Heart left ventricle (tissue), 13 donors: ENCODE data around the gene APLP2.

Experiments used
- POLR2A ChIP-seq, 2 donors: fragments of 450-650 bp; IDR thresholded peaks; one replicate each; pipeline ENCODE4 v1.6.1; 2017; ENCODE audit warnings: antibody characterized with exemption in 2 of 2, mild to moderate bottlenecking in 2 of 2, moderate library complexity in 2 of 2
- TF ChIP-seq, protein P1 (sequence below), 12 donors: fragments of 200-600 bp; sonication (generic) in 4 of 12; IDR thresholded peaks; one replicate each; pipeline versions ENCODE4 v1.5.0 to v1.8.0; 2018 to 2022; ENCODE audit warnings: antibody characterized with exemption in 12 of 12, mild to moderate bottlenecking in 5 of 12
- donor health status: ischemic (EF 13 %, LVEDD 7.1; RV severe dilation, severe dysfunction).
- donor health status: DM: no; HTN: yes; CAD: no.
- donor health status: DM: no; HTN: no; CAD: no.
- donor health status: ischemic (EF 25% LVEDD 6.9; RV normal size, moderate dysfunction).
- donor health status: ischemic (EF 25% LVEDD 5.7; RV mildly dilated, moderate dysfunction).
- donor health status: ischemic (EF 35%, LVEDD 5.7; RV mildly dilated, moderate dysfunction).
- donor health status: nonischemic (EF 11% LVEDD 7.7; RV severe dilation, severe dysfunction).
- donor health status: DM: yes; HTN: yes; CAD: no.
- donor health status: PGD.
- donor health status: ischemic (EF 29% LVEDD 5.4; RV normal size, mild dysfunction).
- donor health status: nonischemic (EF 23%, LVEDD 6.1; RV moderate dilation, normal function).

DNA sequence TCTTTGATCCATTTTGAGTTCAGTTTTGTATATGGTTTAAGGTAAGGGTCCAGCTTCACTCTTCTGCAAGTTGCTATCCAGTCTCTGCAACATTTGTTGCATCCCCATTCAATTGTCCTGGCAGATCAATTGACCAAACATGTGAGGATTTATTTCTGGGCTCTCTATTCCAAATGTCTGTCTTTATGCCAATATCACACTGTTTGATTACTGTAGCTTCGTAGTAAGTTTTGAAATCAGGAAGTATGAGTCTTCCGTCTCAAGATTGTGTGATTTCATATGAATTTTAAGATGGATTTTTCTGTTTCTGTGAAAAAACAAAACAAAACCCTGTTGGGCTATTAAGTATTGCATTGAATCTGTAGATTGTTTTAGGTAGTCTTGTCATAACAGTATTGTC lies 17.0 kb downstream of the APLP2 start:
- no peak for TF ChIP-seq POLR2A (IDR thresholded peaks at IDR 0.05)
- TF ChIP-seq, protein P1, sequence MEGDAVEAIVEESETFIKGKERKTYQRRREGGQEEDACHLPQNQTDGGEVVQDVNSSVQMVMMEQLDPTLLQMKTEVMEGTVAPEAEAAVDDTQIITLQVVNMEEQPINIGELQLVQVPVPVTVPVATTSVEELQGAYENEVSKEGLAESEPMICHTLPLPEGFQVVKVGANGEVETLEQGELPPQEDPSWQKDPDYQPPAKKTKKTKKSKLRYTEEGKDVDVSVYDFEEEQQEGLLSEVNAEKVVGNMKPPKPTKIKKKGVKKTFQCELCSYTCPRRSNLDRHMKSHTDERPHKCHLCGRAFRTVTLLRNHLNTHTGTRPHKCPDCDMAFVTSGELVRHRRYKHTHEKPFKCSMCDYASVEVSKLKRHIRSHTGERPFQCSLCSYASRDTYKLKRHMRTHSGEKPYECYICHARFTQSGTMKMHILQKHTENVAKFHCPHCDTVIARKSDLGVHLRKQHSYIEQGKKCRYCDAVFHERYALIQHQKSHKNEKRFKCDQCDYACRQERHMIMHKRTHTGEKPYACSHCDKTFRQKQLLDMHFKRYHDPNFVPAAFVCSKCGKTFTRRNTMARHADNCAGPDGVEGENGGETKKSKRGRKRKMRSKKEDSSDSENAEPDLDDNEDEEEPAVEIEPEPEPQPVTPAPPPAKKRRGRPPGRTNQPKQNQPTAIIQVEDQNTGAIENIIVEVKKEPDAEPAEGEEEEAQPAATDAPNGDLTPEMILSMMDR (IDR thresholded peaks at IDR 0.05) = no peak
